Common myeloid progenitor, CD34-positive (primary cell): ENCODE measurements around the gene TENM4.
A peak's percentile ranks its signal among the peaks of the same experiment; 100 is the strongest.

ENCODE experiments used
- CTCF ChIA-PET: fragments of 350-600 bp; sonication (Branson Sonifier 250); formaldehyde crosslinking; loops from one replicate; lab custom pipeline; 2021; ENCODE audit warnings: antibody characterized with exemption; lab: Charles Lee
- POLR2A ChIA-PET: fragments of 350-600 bp; sonication (Branson Sonifier 250); formaldehyde crosslinking; loops from one replicate; lab custom pipeline; 2021; ENCODE audit warnings: antibody characterized with exemption; lab: Charles Lee
- DNase-seq, 3 donors: peaks; one replicate each; pipeline versions ENCODE4 v3.0.0 to v3.0.0-alpha.2; 2013
- H3K27ac ChIP-seq, 2 experiments: 1 replicate in 1 of 2; 2 replicates in 1 of 2; pipeline ENCODE4 v1.7.0; 2013; ENCODE audit warnings: inconsistent platforms in 2 of 2, low read length in 2 of 2, mild to moderate bottlenecking in 2 of 2, low read depth in 1 of 2, moderate library complexity in 1 of 2; ENCODE audit not compliant: severe bottlenecking in 2 of 2, insufficient read depth in 1 of 2, poor library complexity in 1 of 2
- H3K27me3 ChIP-seq, 5 experiments: replicated peaks in 2 of 5; 1 replicate in 3 of 5; 2 replicates in 2 of 5; pipeline versions ENCODE4 v1.6.1 to v1.7.0; 2013; ENCODE audit warnings: low read length in 4 of 5, mild to moderate bottlenecking in 2 of 5, moderate library complexity in 2 of 5, inconsistent platforms in 1 of 5; ENCODE audit not compliant: insufficient read depth in 5 of 5, control insufficient read depth in 4 of 5
- H3K36me3 ChIP-seq, 4 experiments: 1 replicate in 2 of 4; 2 replicates in 2 of 4; pipeline versions ENCODE4 v1.6.1 to v1.7.0; 2013; ENCODE audit warnings: low read length in 3 of 4, control low read depth in 1 of 4, mild to moderate bottlenecking in 1 of 4; ENCODE audit not compliant: control insufficient read depth in 4 of 4, insufficient read depth in 4 of 4
- H3K4me1 ChIP-seq, 4 experiments: 1 replicate in 3 of 4; 2 replicates in 1 of 4; pipeline versions ENCODE4 v1.6.1 to v1.7.1; 2013; ENCODE audit warnings: low read length in 3 of 4, mild to moderate bottlenecking in 3 of 4, control low read depth in 1 of 4, inconsistent platforms in 1 of 4, moderate library complexity in 1 of 4; ENCODE audit not compliant: control insufficient read depth in 4 of 4, insufficient read depth in 4 of 4; ENCODE audit errors: control extremely low read depth in 1 of 4
- H3K4me3 ChIP-seq, 7 experiments: 1 replicate in 4 of 7; 2 replicates in 3 of 7; pipeline versions ENCODE4 v1.5.1 to v1.7.0; 2013; ENCODE audit warnings: mild to moderate bottlenecking in 7 of 7, low read length in 6 of 7, moderate library complexity in 6 of 7, inconsistent platforms in 2 of 7, low read depth in 2 of 7, control low read depth in 1 of 7; ENCODE audit not compliant: insufficient read depth in 4 of 7, control insufficient read depth in 1 of 7; ENCODE audit errors: extremely low read depth in 1 of 7
- H3K9me3 ChIP-seq, 5 experiments: 1 replicate in 4 of 5; 2 replicates in 1 of 5; pipeline versions ENCODE4 v1.6.1 to v1.7.1; 2013; ENCODE audit warnings: low read length in 4 of 5, mild to moderate bottlenecking in 2 of 5, inconsistent platforms in 1 of 5, low read depth in 1 of 5, moderate library complexity in 1 of 5; ENCODE audit not compliant: control insufficient read depth in 4 of 5, insufficient read depth in 2 of 5; ENCODE audit errors: control extremely low read depth in 1 of 5
- WGBS: methylation state at CpG from one replicate; pipeline ENCODE4 v1.1.5; 2013; ENCODE audit not compliant: insufficient coverage; 5-methylcytosine and 5-hydroxymethylcytosine counted together

TENM4 gene

DNA sequence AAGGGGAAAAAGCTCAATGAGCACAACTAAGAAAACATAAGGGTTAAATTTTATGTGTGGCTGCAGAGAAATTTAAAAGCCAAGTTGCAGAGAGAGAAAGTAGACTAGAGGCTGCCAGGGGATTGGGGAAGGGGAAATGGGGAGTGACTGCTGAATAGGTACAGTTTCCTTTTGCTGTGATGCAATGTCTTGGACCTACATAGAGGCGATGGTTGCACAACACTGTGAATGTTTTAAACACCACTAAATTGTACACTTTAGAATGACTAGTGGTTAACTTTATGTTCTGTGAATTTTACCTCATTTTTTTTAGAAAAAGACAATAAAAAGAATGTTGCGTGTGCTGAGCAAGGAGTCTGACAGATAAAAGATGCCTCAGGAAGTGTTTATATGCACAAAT, 36.5 kb downstream of the TENM4 start:
- Histone ChIP-seq H3K27ac (no peak overlapping the region), H3K4me3 (no peak overlapping the region), H3K36me3 (no peaks in the 10 kb centered on the region), H3K9me3 (no peaks in the 10 kb centered on the region), H3K4me1 (peaks cover 0 to 6% (median 0%) of the 10 kb centered on the region in 4 experiments), H3K27me3 (peaks cover 0 to 7% (median 4%) of the 10 kb centered on the region in 5 experiments)
- ChIA-PET CTCF (interaction anchor here (1.4 kb wide), 1 partner anchor 34 kb away, joined by 3 read pairs; no protein-coding TSS in a partner anchor), POLR2A (no interaction called here)
- no CpG with 5 or more reads among the region's 2 CpGs for WGBS
- DNase-seq: no peak

GRCh38 chr11:79403839-79404238, 37.0 kb downstream of the TENM4 start:
- H3K27me3 ChIP-seq: peaks cover 0 to 7% (median 4%) of the 10 kb centered on the region in 5 experiments
- H3K9me3 ChIP-seq: no peaks in the 10 kb centered on the region
- H3K4me1 ChIP-seq: peaks cover 0 to 6% (median 0%) of the 10 kb centered on the region in 4 experiments
- POLR2A ChIA-PET: interaction anchor here (0.7 kb wide), 1 partner anchor 327 kb away, joined by 3 read pairs; no protein-coding TSS in a partner anchor
- DNase-seq: no peak
- H3K27ac ChIP-seq: no peak overlapping the region
- CTCF ChIA-PET: interaction anchor here (1.4 kb wide), 1 partner anchor 35 kb away, joined by 3 read pairs; no protein-coding TSS in a partner anchor
- H3K4me3 ChIP-seq: no peak overlapping the region
- H3K36me3 ChIP-seq: no peaks in the 10 kb centered on the region
- WGBS: no CpG with 5 or more reads among the region's 1 CpG

- ChIA-PET POLR2A (interaction anchor here (0.7 kb wide), 1 partner anchor 326 kb away, joined by 3 read pairs; no protein-coding TSS in a partner anchor), CTCF (no interaction called here)
- Histone ChIP-seq H3K4me1 (peaks cover 0 to 6% (median 0%) of the 10 kb centered on the region in 4 experiments), H3K4me3 (no peak overlapping the region), H3K27me3 (peaks cover 0 to 9% (median 4%) of the 10 kb centered on the region in 5 experiments), H3K27ac (no peak overlapping the region), H3K9me3 (no peaks in the 10 kb centered on the region), H3K36me3 (no peaks in the 10 kb centered on the region)
- DNase-seq: no peak
- WGBS: no CpG with 5 or more reads among the region's 3 CpGs
Observed at GRCh38 chr11:79402912-79403311, 37.9 kb downstream of the TENM4 start.

DNA sequence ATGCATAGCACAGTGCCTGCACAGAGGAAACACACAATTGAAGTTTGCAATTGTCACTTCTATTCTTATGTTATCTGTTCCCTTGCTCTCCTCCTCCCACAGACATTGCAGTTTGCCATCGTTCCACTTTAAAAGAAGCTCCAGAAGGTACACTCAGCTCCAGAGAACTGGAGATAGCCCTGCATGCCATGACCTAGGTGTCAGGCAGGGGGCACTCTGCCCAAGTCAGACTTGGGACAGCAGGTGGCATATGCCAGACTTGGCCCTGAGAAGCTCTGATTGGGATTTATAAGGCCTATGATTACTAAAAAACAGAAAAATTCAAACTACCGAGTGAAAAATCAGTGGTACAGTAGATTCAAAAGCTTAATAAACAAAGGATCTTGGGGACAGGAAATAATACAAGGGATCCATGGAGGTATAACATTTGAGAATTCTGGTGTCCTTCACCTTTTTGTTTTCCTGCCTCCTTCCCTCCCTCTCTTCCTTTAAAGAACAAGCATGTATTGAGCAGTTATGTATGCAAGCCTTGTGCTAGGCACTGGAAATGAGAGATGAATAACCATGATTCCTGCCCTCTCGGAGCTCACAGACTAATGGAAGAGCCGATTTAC, 40.0 kb downstream of the TENM4 start:
- ChIA-PET POLR2A (no interaction called here), CTCF (interaction anchor here (1.1 to 1.9 kb wide), 4 partner anchors 9 to 1836 kb away, joined by 5 to 8 read pairs (median 6); no protein-coding TSS in a partner anchor)
- Histone ChIP-seq H3K4me1 (peaks cover 0 to 6% (median 0%) of the 10 kb centered on the region in 4 experiments), H3K36me3 (no peaks in the 10 kb centered on the region), H3K27ac (no peak overlapping the region), H3K27me3 (peaks cover 0 to 9% (median 4%) of the 10 kb centered on the region in 5 experiments), H3K9me3 (no peaks in the 10 kb centered on the region), H3K4me3 (no peak overlapping the region)
- WGBS: 85% methylated on average over 4 of the region's 4 CpGs
- DNase-seq: peak in 2 of 3 donors; percentile 1 to 10

DNA sequence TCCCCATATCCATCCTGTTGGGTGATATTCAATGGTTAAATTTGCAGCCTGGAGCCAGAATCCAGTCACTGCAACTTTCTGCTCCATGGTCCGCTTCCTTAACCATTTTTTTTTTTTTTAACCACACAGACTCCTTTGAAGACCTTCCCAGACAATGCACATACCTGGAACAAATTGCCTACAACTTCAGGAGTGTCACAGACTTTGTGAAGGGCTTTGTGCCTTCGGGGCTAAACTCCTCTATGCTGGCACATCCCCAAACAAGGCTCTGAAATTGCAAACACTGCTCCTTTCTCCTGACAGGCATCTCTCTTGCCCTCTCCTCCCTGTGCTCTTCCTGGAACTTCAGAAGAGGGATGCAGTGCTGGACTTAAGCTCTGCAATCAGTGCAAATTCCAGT, 40.6 kb downstream of the TENM4 start:
- Histone ChIP-seq H3K4me3 (no peak overlapping the region), H3K27ac (no peak overlapping the region), H3K4me1 (peaks cover 0 to 6% (median 0%) of the 10 kb centered on the region in 4 experiments), H3K36me3 (no peaks in the 10 kb centered on the region), H3K27me3 (peaks cover 0 to 9% (median 4%) of the 10 kb centered on the region in 5 experiments), H3K9me3 (no peaks in the 10 kb centered on the region)
- WGBS: 78% methylated on average over 2 of the region's 2 CpGs
- CTCF ChIA-PET: interaction anchor here (1.1 to 1.9 kb wide), 4 partner anchors 9 to 1836 kb away, joined by 5 to 8 read pairs (median 6); no protein-coding TSS in a partner anchor
- POLR2A ChIA-PET: no interaction called here
- DNase-seq: no peak

DNA sequence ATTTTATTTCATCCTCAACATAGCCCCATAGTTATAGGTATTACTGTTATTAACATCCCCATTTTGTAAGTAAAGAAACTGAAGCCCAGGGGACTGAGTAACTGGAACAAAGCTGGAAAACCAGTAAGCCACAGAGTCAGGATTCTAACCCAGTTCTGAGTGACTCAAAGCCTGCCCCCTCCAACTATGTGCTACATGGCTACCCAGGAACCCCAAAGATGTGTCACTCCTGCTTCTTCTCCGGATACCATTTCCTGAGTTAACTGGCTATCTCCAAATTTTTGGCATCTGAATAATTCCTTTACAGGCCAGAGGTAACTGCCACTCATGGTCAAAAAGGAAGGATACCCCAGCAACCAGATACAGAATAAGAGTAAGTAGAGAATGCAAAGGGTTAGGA, 43.6 kb downstream of the TENM4 start:
- ChIA-PET POLR2A (no interaction called here), CTCF (no interaction called here)
- no peak overlapping the region for H3K4me3 ChIP-seq
- no peaks in the 10 kb centered on the region for H3K36me3 ChIP-seq
- H3K9me3 ChIP-seq: no peaks in the 10 kb centered on the region
- H3K4me1 ChIP-seq: no peaks in the 10 kb centered on the region
- H3K27ac ChIP-seq: no peak overlapping the region
- 80% methylated on average over 1 of the region's 1 CpG for WGBS
- H3K27me3 ChIP-seq: peaks cover 0 to 23% (median 2%) of the 10 kb centered on the region in 5 experiments
- no peak for DNase-seq

GRCh38 chr11:79396674-79397073, 44.2 kb downstream of the TENM4 start:
- Histone ChIP-seq H3K27ac (no peak overlapping the region), H3K9me3 (no peaks in the 10 kb centered on the region), H3K4me3 (no peak overlapping the region), H3K27me3 (peaks cover 0 to 26% (median 2%) of the 10 kb centered on the region in 5 experiments), H3K4me1 (no peaks in the 10 kb centered on the region), H3K36me3 (no peaks in the 10 kb centered on the region)
- CTCF ChIA-PET: no interaction called here
- POLR2A ChIA-PET: no interaction called here
- WGBS: 89% methylated on average over 4 of the region's 4 CpGs
- no peak for DNase-seq
